GM18511 (cell line): ENCODE measurements around the gene CBX1.

ENCODE experiments used
- ATAC-seq: cut with Tn5 transposase; IDR thresholded peaks from one replicate; pipeline ENCODE4 v1.9.1; 2021; ENCODE audit warnings: mild to moderate bottlenecking, moderate library complexity; ENCODE audit not compliant: unreplicated experiment

The CBX1 gene

DNA sequence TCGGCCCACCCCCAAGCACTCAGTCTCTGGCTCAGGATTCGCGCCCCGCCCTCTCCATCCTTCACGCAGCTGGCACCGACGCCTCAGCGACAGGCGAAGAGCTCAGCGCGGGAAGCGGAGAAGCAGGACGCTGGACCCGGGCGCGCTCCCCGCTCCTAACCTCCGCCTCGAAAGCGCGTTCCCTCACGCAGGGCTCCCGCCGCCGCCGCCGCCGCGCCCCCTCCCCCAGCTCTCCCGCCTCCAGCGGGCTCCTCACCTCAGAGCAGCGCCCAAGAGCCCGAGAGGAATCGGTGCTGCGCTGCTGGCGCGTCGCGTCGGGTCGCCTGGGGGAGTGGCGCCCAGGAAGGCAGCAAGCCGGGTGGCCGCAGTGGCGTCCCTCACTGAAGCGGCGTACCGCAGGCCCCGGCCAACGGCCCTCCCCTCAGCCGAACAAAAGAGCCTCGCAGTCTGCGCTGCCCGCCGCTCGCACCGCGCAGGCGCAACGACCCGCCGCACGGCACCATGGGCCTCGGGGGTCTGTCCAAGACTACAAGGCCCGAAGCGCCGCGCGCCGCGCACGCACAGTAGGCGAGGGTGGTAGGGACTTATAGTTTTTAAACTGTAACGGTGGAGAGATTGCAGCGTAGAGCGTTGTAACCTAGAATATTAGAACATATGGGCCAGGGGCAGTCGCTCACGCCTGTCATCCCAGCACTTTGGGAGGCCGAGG lies at the start of gene CBX1:
TSS of gene CBX1 (minus strand) at position 467 of the 709 bp plus-strand sequence. CDS start 24,474 bp downstream, outside the sequence.
- peak; percentile 91 for ATAC-seq

DNA sequence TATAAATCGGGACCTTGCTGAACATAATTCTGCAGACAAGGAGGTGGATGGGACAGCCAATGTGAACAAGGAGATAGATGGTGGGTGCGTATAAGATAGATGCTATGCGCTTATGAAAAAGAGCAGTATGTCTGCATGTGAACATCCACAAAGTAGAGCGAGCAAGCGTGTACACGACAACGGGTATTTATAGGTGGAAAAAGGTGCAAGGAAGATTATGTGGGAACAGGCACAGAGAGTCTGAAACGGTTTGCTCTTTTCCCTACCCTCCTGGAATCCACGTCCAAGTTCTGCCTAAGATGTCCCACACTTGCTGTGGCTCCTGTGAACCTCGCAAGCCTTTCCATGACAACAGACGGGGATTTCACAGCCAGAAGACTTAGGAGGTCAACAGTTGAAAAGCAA lies 49.3 kb upstream of the CBX1 start:
- ATAC-seq: no peak

DNA sequence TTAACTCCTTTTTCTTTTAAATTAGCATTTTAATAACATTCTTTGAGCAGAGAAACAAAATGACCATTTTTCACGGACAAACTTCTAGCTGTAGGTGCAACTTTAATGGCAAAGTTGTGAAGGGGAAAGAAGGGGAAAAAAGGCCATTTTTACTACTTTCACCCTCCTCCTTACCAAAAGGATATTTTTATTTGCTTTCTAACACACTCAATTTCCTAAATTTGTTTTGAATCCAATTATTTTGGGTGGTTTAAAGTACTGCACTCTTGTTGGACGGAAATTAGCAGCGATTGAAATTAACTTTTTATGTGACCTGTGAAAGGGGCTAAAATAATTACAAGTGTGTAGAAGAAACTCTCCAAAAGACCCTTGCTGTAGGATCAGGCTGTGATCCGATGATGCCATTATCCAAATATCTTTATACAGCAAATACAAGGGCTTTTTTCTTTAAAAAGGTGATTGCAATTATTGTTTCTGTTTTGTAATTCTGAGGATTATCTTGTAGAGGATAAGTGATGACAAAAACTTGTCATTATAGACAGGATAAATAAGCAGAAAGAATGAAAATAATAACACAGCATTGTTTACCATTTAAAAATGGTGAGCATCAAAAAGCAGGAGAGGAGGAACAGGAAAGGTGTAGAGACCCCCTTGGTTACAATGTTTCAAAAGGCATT lies 48.6 kb upstream of the CBX1 start:
- ATAC-seq: no peak

DNA sequence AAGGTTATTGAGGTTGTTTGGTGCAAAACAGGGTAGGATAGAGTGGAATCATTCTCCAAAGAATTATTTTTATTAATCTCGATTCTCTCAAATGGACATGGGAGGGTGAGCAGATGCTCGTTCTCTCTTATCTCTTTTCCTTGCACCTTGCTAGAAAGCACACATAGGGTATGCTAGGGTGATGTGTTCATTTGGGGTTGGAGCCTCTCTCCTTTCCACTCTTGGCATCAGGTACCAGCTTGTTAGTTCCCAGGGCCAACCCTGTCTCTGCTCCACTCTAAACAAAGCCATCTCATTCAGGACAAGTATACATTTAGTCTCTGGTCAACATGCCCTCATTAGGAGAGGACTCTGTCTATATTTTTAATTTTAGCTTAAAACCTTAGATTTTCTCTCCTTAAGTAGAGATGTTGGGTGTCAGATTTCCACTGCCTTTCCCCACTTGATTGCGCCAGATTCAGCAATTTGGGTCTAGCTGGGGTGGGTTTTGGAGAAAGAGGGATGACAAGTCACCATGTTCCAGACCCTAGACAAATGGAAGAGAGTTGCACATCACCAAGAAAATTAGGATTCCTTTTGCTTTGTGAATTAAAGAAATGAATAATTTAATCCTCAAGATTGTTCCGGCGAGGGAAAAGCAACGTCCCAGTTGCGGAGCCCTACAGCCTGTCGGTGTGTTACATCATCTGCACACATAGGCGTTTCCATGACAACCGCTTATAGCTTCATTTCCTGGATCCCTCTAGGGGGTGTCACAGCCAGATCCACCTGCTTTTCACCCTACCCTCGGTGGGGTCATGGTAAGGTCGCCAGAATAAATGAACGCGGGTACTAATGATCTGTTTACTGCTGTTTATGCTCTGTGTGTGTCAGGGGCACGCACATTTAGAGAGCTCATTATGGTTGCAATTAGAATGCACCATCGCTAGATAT lies 47.8 kb upstream of the CBX1 start:
- no peak for ATAC-seq

DNA sequence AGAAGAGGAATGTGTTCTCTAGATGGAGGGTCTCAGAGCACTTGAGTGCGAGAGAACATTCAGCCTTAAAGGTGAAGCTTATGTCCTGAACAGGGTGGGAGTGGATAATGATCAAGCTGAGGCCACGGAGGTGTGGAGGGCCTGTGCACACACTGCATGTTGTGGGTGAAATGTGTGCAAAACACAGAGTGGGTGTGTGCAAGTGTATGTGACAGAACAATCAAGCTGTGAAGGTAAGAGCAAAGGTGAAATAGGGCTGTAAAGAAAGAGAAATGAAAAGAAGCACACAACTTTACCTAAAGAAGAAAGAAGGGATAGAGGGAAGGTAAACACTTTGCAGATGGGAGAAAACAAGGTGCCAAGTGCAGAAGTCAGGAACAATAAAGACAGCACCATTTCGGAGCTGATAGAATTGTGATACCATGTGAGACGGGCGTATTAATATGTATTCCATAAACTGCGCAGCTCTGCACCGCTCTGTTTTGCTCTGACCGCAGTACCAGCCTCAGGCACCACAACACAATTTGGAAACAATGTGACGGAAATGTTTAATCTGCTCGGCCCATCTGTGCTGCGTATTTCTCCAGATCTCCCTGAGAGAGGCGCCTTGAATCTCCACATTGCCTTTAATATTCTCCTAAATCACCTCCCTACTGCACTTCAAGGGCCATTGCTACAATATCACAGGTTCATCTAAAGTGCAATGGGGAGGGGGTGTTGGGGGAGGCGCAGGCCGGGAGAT lies 46.9 kb upstream of the CBX1 start:
- no peak for ATAC-seq

DNA sequence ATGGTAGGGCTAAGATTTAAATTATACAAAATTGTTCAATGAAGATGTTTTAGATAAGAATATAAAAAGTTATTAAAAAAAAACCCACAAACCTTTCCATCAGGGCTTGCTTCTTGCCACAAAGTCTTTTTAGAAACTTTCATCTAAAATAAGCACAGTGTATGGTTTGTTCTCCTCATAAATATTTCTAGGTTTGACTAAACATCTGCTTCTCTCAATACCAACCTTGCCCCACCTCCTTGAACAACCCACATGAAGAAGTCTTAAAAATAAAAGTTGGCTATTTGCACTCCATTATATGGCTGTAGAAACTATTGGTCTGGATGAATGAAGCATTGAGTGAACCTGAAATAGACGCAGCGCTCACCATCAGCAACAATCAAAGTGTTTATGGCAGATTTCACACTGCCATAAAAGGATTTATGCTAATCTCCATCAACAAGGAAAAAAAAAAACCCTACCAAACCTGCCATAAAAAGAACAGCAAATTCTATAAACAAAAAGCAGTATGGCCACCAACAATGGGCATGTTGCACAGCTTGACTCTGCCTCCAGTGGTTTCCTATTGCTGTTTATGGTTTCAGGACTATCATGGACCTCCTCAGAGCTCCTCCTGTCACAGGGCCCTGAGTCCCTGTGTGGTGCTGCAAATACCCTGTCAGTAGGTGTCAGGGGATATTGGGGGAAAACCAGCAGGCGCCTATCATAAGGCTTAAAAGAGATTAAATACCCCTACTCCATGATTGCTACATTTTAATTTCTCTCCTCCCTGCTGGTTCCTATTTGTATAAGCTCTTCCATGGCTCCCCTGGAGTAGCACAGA lies 43.9 kb upstream of the CBX1 start:
- ATAC-seq: no peak

DNA sequence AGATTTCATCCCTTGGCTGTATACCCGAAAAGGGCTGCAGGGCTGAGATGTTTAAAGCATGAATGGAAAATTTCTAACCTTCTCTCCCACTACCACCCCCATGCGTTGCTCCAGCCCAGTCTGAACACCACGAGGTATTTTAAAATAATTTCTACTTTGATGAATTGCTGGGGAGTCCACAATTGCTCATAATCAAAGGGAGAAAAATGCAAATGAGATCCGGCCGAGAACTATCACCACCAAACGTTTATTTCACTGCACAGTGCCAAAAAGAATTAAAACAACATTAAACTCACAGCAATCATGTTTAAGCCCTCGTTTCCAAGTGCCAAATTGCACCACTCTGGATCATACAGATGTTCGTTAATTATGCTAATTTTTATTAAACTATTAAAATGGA lies 43.0 kb upstream of the CBX1 start:
- no peak for ATAC-seq

DNA sequence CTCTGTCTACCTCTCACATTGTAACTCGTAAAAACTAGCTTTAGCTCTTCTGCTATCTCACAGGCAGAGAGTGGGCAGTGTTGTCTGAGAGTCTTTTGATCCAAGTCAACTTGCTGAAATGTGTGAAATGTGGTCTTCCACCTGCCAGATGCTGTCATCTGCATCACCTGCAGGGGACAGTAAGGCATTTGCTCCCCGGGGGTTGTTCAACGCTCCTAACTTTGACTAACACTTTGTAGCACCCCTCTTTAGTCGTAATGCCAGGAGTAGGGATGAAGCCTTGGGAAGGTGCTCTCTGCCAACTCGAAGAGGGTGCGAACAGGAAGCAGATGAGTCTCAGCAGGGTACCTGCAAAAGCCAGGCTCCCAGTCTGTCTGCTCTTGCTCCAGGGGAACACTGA lies 42.4 kb upstream of the CBX1 start:
- ATAC-seq: no peak

DNA sequence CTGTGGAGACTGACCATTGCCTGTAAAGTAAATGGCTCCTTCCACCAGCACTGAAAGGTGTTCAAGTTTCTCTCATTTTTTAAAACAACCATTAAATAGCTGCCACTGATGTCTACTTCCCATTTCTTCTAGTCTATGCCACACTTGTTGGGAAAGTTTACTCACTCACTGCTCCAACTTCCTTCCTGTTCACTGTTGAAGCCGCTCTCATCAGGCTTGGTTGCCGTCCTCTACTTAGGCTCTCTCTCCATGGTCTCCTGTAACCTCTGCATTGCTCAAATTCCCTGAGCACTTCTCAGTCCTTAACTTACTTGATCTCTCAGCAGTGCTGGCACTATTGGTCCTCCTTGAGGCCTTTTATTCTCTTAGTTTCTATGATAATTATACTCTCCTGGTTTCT lies 38.7 kb upstream of the CBX1 start:
- ATAC-seq: no peak

DNA sequence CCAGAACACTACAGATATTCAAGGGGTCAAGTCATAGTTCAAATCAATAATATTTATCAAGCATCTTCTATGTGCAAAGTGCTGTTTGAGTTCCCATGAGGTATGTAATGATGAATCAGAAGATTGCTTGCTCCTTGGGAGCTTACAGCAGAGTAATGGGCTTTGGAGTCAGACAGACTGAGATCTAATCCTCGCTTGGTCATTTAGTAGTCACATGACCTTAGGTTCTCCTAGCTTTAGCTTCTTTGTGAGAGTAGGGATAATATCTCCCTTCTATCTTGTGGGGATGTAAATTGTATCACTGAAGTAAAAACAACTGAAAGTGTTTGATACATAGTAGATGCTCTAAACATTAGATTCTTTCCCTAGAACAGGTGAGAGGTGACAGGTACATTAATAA lies 36.4 kb upstream of the CBX1 start:
- no peak for ATAC-seq

DNA sequence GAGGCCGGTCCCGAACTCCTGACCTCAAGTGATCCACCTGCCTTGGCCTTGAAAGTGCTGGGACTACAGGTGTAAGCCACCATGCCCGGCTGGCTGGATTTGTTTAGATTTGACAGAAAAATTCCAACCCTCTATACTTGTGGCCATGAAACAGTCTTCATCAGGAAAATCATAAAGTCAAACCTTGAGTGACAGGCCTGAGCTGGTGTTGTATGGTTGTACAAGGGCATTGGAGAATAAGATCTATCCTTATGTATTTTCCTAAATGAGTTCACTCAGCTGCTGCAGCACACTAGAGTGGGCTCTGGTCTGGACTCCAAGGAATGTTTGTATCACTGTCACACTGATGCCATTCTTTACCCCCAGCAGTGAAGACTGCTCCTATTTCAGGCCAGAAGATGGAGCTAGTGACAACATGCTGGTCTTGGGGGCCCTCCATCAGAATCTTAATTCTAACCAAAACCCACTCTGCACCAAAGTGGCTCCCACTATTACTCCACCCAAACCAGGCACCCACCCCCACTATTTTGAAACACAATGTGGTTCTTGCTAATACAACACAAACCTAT lies 33.7 kb upstream of the CBX1 start:
- no peak for ATAC-seq

DNA sequence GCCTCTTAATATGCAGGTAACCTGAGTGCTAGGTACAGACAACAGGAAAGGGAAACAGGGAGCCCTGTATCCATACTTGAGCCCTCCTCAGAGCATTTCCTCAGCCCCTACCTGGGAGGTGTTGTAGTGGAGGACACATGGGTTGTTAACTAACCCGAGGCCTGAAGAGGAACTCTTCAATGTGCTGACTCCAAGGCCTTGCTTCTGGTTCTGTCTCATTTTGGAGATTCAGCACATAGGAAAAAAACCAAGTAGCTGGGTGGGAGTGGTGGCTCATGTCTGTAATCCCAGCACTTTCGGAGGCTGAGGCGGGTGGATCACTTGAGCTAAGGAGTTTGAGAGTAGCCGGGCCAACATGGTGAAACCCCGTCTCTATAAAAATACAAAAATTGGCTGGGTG lies 31.1 kb upstream of the CBX1 start:
- ATAC-seq: no peak

DNA sequence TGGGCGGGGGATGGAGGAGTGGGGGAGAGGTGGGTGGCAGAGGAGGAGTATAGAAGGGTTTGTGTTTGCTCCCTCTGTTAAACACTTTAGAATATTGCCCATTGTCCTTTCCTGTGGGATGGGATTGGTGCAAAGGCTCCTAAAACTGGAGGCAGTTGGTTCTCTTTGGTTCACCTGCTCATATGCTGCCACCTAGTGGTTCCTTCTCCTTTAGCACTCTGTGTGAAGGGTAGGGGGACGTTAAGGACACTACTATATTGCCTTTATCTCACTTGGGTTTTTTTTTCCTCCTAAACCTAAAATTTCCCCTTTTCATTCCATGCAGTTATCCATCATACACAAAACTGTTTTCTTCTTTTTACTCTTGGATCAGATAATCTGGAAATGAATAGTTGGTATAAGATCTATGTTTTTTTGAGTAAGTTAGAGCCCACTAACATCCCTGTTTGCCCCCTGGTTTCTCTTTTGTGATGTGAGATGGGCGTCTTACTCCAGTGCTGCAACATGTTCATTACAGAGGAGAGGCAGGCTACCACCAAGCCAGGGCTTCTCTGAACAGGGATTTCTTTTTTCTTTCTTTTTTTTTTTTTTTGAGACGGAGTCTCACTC lies 30.0 kb upstream of the CBX1 start:
- ATAC-seq: no peak

DNA sequence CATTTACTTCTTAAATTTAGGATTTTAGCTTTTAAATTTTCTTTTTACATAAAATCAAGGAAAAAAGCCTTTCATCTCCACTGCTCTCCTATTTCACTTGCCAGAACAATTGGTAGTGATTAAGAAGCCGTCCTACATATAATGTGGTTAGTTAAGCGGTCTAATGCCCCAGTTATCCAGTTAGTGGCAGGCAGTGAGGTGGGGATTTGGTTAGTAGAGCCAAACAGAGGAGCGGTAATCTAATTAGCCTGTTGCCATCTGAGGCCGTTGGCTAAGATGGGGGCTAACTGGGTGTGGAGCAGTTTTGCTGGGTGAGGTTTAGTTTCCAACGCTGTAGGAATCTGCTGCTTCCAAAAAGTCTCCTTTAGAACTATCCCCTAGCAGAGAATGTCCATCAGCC lies 28.7 kb upstream of the CBX1 start:
- no peak for ATAC-seq

DNA sequence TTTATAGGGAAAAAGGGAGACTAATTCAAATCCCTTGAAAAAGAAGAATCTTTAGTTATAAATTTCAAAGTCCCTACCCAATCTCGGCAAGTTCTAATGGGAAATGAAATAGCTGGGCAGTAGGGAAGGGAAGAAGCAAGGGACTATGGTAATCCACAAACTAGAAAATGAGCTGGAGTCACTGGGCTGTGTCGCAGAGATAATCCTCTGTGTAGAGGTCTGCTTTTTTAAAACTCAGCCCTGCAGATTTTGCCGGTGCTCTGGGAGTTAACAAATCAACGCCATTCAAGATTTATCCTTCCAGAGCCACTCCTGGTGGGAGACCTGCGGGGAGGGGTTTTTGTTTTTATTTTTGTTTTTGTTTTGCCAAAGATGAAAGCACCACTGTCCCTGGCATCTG lies 27.1 kb upstream of the CBX1 start:
- no peak for ATAC-seq

DNA sequence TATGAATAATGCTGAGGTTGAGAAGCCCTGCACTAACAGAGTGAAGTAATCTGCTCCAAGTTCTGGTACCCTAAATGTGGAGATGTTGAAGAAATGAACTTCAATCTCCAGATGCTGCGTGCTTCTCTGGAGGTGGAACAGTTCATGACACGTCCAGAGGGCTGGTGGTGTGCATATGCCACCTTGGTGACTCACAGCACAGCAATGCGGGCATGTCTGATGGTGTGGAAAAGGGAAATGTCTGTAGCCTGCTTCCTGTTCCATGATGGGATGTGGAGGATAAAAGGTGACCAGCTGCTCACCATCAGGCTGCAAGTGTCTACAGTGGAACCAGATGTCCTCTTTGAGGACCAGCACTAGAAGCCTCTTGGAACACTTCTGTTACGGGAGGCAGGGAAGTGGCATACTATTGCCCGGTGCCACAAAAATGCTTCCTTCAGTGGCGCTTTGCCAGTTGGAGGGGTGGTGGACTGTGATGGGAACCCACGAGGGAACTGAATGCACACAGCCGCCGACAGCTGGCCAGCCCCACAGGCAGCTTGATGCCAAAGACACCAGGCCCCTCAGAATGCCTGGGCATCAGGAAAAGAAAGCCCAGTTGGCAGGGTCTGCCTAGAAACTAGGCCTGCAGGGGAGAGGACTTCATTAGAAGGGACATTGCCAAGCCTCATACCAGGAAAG lies 26.2 kb upstream of the CBX1 start:
- ATAC-seq: no peak

DNA sequence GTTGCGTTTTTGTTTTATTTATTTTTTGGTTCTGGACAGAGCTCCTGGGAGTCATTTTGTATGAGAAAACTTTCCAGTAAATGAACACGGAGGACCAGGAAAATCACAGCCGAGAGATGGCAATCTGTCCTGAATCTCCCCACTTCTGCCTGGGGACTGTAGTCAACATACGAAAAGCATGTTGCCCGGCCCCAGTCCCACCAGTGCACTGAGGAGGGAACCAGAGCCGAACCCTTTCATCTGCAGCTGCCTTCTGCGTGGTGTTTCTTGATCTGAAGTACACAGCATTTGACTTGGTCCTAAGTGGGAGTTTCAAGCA lies 25.2 kb upstream of the CBX1 start:
- no peak for ATAC-seq

DNA sequence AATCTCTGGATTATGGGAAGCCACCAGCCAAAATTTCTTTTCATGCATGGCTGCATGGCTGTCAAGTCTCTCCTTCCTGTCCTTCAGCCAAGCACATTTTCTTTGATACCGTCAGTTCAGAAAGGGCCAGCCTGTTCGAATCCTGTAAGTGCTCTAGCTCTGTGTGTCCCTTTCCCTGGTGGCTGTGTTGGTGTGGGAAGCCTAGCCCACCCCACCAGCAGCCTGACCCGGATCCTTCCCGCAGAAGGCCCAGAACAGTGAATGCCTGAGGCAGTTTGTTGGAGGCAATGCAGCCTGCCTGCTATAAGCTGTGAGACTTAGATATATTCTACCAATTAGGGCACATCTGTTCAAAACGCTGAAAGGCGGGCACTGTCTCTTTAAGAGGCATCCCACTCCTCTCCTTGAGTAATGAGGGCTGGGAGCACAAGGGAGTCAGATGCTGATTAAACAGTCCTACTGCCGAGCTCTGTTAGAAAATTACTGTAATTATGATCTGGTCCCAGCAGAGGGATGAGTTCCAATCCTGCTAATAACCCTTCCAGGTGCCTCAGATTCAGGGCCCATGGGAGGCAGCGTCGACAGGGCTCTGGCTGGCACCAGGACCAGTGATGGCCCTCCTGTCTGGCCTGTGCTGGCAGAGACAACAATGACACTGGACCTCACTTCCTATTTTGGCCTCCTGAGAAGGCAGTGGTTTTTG lies 24.7 kb upstream of the CBX1 start:
- no peak for ATAC-seq
